SK-MEL-5 (cell line): Measurements from ENCODE around the gene ARF6. TPM values are rescaled to one million over a fixed set of nuclear protein-coding genes. Genes with fewer than 3 reads are reported as not detected.

ENCODE experiments used
- small RNA-seq, 2 experiments: library from RNA; depleted of rRNA; stranded (forward); fragments of <200 nt; gene quantifications; one replicate each; pipeline ENCODE3, GENCODE V24; 2014
- total RNA-seq: library from RNA; depleted of rRNA; stranded (reverse); fragments of >200 nt; shearing (Covaris generic); gene quantifications from 2 replicates; pipeline ENCODE4 v1.2.3, GENCODE V29; 2014; rRNA removed

The ARF6 gene
- total RNA-seq, 1 experiment from 2014 or later, result 39.5 TPM

Small RNA genes lying within 50 kb of the gene (small RNA-seq; reads per million reads assigned to genes)
- gene RF00017, result 0 reads per million in 2 experiments
- 0.31 to 862 reads per million in 2 experiments for gene RN7SL2
- 0.31 to 158 reads per million in 2 experiments for gene RN7SL3
- 0 reads per million in 2 experiments for gene RNU6-189P

Other genes with a start within 250 kb of the ARF6 start
- gene POLE2, start 204.9 kb upstream of the ARF6 start, total RNA-seq, result 15.6 and 16.3 TPM in 2 replicates
- 1.4 and 2.2 TPM in 2 replicates for gene KLHDC1, start 200.0 kb upstream of the ARF6 start, total RNA-seq
- gene KLHDC2, start 124.9 kb upstream of the ARF6 start, total RNA-seq, result 59.6 and 65.8 TPM in 2 replicates
- 54.8 and 56.0 TPM in 2 replicates for gene NEMF, start 40.3 kb upstream of the ARF6 start, total RNA-seq
- gene VCPKMT, start 223.5 kb downstream of the ARF6 start, total RNA-seq, result 4.9 and 6.8 TPM in 2 replicates